HepG2 (cell line): ENCODE results near the gene RASSF6. TPM values are rescaled to one million over a fixed set of nuclear protein-coding genes. Genes with fewer than 3 reads are reported as not detected.

Experiments used
- CBFB ChIP-seq: sonication (generic); formaldehyde crosslinking; IDR thresholded peaks from 2 replicates; pipeline ENCODE4 v1.4.0; 2020; ENCODE audit warnings: missing genetic modification reagents
- CREM ChIP-seq, 2 experiments: sonication (generic) in 1 of 2; formaldehyde crosslinking in 1 of 2; IDR thresholded peaks; 2 replicates each; pipeline versions ENCODE4 v1.4.0 to v1.6.1; 2016 to 2020; ENCODE audit warnings: antibody characterized with exemption in 1 of 2, mild to moderate bottlenecking in 1 of 2, missing genetic modification reagents in 1 of 2
- HOXA5 ChIP-seq: sonication (generic); formaldehyde crosslinking; IDR thresholded peaks from 2 replicates; pipeline ENCODE4 v1.4.0; 2020; ENCODE audit warnings: missing genetic modification reagents
- PITX1 ChIP-seq: sonication (generic); formaldehyde crosslinking; IDR thresholded peaks from 2 replicates; pipeline ENCODE4 v1.5.1; 2020; ENCODE audit warnings: mild to moderate bottlenecking, missing genetic modification reagents
- PRPF4 ChIP-seq: fragments of 200-400 bp; formaldehyde crosslinking; IDR thresholded peaks from 2 replicates; pipeline ENCODE4 v1.6.1; 2016; ENCODE audit warnings: low read length, low read depth; ENCODE audit not compliant: poor library complexity, severe bottlenecking
- RARA ChIP-seq: IDR thresholded peaks from 2 replicates; pipeline ENCODE4 v1.6.1; 2016; ENCODE audit warnings: missing genetic modification reagents, missing compliant biosample characterization
- RBFOX2 ChIP-seq: fragments of 200-400 bp; formaldehyde crosslinking; IDR thresholded peaks from 2 replicates; pipeline ENCODE4 v1.6.1; 2017; ENCODE audit warnings: low read depth, mild to moderate bottlenecking, low read length
- SOX13 ChIP-seq, 3 experiments: fragments of 450-650 bp in 1 of 3; sonication (generic) in 1 of 3; formaldehyde crosslinking in 1 of 3; IDR thresholded peaks in 2 of 3; conservative IDR thresholded peaks in 1 of 3; 2 replicates each; pipeline versions ENCODE4 v1.5.0 to v1.6.1; 2016 to 2020; ENCODE audit warnings: antibody characterized with exemption in 1 of 3, mild to moderate bottlenecking in 1 of 3, missing compliant biosample characterization in 1 of 3, missing genetic modification reagents in 1 of 3, moderate library complexity in 1 of 3
- ZKSCAN1 ChIP-seq: fragments of 150-350 bp; IDR thresholded peaks from 2 replicates; pipeline ENCODE4 v1.6.1; 2014; ENCODE audit warnings: low read length
- ZNF619 ChIP-seq: sonication (generic); formaldehyde crosslinking; IDR thresholded peaks from 2 replicates; pipeline ENCODE4 v1.4.0; 2020; ENCODE audit warnings: mild to moderate bottlenecking, missing genetic modification reagents
- polyA plus RNA-seq, 8 experiments: library from polyadenylated mRNA; depleted of rRNA in 3 of 8; stranded (reverse) in 7 of 8; unstranded in 1 of 8; fragments of >200 nt; fragmentation: Illumina TruSeq in 4 of 8; extraction: Trizol in 4 of 8; gene quantifications; 2 replicates each; pipeline versions ENCODE4 v1.2.1 to v1.2.3, GENCODE V29; 2011 to 2016; ENCODE audit warnings: low read depth in 4 of 8, missing spikeins in 1 of 8, mixed read lengths in 1 of 8; ENCODE audit not compliant: insufficient read depth in 1 of 8
- total RNA-seq, 5 experiments: library from RNA; depleted of rRNA; stranded (reverse); fragments of >200 nt; fragmentation: Illumina TruSeq; extraction: Trizol; gene quantifications; 2 replicates each; pipeline ENCODE4 v1.2.3, GENCODE V29; 2016; ENCODE audit warnings: low read depth in 1 of 5
- TF ChIP-seq, protein P1 (sequence below): sonication (generic); formaldehyde crosslinking; IDR thresholded peaks from 2 replicates; pipeline ENCODE4 v1.4.0; 2020; ENCODE audit warnings: mild to moderate bottlenecking, missing genetic modification reagents, borderline replicate concordance
- TF ChIP-seq, protein P2 (sequence below): sonication (generic); formaldehyde crosslinking; IDR thresholded peaks from 2 replicates; pipeline ENCODE4 v1.4.0; 2020; ENCODE audit warnings: missing genetic modification reagents
- TF ChIP-seq, protein P3 (sequence below): sonication (generic); formaldehyde crosslinking; IDR thresholded peaks from 2 replicates; pipeline ENCODE4 v1.5.1; 2020; ENCODE audit warnings: missing genetic modification reagents, mild to moderate bottlenecking, borderline replicate concordance
- TF ChIP-seq, protein P4 (sequence below), 2 experiments: fragments of 450-650 bp in 1 of 2; sonication (generic) in 1 of 2; formaldehyde crosslinking; IDR thresholded peaks; 2 replicates each; pipeline versions ENCODE4 v1.5.0 to v1.8.0; 2020 to 2022; ENCODE audit warnings: mild to moderate bottlenecking in 1 of 2, missing genetic modification reagents in 1 of 2

Gene RASSF6
- total and polyA plus RNA-seq, 2 of the 13 experiments (the other 11 are each of a cell fraction or from before 2014, with no cell fraction given): 0.03 to 0.11 TPM

DNA sequence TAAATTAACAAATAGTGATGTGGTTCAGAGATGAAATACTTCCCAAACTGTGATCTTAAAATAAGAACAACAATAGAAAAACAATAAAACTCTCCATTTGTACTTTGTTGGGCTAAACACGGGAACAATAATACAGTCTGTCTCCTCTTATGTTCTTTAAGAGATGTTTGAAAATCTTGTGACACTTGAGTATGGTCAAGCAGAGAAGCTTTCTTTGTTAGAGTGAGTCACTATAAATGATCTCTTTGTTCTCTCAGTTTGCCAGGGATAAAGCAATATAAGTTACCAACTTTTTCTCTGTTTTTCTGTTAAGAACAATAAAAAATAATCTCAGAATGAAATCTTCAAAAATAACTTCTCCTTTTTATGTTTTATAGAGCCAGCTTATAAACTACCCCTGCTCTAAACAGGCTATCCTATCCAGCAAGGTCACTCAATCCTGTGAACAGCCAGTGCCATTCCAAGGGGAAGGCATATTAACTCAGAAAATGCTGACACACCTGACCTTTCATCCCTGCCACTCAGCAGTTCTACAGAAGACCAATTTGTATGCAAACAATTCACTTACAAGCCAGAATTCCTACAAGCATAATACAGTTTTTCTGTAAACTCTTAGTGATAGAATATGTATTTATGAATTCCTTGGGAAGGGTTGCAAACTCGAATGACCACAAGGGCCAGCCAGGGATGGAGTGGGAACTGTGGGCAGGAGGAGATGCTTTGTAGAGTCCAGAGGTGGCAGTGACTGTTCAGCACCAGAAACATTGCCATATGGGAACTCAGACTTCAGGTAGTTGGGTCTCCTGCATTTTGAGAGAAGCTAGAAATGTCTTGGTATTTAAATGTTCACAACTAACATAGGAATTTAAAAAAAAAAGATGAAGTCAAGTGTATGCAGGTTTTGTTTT lies 86.5 kb downstream of the RASSF6 start (continued):
- TF ChIP-seq CBFB (CRISPR knock-in tag) (no peak), ZKSCAN1 (no peak), CREM (IDR thresholded peaks at IDR 0.05) (no peak), CREM (CRISPR knock-in tag; IDR thresholded peaks at IDR 0.05) (no peak), PITX1 (CRISPR knock-in tag) (no peak), RBFOX2 (no peak), RARA (CRISPR knock-in tag) (0 out of 2 replicates have a peak, but pooled peaks have one; percentile 6), PRPF4 (no peak), SOX13 (IDR thresholded peaks at IDR 0.05) (no peak), SOX13 (CRISPR knock-in tag; conservative IDR thresholded peaks at IDR 0.05 in 1 of 2, IDR thresholded peaks at IDR 0.05 in 1 of 2) (peak in 1 of 2 experiments; percentile 8; a peak in 1 of 4 replicates), HOXA5 (CRISPR knock-in tag) (no peak), ZNF619 (CRISPR knock-in tag) (no peak)
- TF ChIP-seq, protein P1, sequence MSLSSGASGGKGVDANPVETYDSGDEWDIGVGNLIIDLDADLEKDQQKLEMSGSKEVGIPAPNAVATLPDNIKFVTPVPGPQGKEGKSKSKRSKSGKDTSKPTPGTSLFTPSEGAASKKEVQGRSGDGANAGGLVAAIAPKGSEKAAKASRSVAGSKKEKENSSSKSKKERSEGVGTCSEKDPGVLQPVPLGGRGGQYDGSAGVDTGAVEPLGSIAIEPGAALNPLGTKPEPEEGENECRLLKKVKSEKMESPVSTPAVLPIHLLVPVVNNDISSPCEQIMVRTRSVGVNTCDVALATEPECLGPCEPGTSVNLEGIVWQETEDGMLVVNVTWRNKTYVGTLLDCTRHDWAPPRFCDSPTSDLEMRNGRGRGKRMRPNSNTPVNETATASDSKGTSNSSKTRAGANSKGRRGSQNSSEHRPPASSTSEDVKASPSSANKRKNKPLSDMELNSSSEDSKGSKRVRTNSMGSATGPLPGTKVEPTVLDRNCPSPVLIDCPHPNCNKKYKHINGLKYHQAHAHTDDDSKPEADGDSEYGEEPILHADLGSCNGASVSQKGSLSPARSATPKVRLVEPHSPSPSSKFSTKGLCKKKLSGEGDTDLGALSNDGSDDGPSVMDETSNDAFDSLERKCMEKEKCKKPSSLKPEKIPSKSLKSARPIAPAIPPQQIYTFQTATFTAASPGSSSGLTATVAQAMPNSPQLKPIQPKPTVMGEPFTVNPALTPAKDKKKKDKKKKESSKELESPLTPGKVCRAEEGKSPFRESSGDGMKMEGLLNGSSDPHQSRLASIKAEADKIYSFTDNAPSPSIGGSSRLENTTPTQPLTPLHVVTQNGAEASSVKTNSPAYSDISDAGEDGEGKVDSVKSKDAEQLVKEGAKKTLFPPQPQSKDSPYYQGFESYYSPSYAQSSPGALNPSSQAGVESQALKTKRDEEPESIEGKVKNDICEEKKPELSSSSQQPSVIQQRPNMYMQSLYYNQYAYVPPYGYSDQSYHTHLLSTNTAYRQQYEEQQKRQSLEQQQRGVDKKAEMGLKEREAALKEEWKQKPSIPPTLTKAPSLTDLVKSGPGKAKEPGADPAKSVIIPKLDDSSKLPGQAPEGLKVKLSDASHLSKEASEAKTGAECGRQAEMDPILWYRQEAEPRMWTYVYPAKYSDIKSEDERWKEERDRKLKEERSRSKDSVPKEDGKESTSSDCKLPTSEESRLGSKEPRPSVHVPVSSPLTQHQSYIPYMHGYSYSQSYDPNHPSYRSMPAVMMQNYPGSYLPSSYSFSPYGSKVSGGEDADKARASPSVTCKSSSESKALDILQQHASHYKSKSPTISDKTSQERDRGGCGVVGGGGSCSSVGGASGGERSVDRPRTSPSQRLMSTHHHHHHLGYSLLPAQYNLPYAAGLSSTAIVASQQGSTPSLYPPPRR (CRISPR knock-in tag): no peak
- TF ChIP-seq, protein P2, sequence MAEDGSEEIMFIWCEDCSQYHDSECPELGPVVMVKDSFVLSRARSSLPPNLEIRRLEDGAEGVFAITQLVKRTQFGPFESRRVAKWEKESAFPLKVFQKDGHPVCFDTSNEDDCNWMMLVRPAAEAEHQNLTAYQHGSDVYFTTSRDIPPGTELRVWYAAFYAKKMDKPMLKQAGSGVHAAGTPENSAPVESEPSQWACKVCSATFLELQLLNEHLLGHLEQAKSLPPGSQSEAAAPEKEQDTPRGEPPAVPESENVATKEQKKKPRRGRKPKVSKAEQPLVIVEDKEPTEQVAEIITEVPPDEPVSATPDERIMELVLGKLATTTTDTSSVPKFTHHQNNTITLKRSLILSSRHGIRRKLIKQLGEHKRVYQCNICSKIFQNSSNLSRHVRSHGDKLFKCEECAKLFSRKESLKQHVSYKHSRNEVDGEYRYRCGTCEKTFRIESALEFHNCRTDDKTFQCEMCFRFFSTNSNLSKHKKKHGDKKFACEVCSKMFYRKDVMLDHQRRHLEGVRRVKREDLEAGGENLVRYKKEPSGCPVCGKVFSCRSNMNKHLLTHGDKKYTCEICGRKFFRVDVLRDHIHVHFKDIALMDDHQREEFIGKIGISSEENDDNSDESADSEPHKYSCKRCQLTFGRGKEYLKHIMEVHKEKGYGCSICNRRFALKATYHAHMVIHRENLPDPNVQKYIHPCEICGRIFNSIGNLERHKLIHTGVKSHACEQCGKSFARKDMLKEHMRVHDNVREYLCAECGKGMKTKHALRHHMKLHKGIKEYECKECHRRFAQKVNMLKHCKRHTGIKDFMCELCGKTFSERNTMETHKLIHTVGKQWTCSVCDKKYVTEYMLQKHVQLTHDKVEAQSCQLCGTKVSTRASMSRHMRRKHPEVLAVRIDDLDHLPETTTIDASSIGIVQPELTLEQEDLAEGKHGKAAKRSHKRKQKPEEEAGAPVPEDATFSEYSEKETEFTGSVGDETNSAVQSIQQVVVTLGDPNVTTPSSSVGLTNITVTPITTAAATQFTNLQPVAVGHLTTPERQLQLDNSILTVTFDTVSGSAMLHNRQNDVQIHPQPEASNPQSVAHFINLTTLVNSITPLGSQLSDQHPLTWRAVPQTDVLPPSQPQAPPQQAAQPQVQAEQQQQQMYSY: no peak
- TF ChIP-seq, protein P3, sequence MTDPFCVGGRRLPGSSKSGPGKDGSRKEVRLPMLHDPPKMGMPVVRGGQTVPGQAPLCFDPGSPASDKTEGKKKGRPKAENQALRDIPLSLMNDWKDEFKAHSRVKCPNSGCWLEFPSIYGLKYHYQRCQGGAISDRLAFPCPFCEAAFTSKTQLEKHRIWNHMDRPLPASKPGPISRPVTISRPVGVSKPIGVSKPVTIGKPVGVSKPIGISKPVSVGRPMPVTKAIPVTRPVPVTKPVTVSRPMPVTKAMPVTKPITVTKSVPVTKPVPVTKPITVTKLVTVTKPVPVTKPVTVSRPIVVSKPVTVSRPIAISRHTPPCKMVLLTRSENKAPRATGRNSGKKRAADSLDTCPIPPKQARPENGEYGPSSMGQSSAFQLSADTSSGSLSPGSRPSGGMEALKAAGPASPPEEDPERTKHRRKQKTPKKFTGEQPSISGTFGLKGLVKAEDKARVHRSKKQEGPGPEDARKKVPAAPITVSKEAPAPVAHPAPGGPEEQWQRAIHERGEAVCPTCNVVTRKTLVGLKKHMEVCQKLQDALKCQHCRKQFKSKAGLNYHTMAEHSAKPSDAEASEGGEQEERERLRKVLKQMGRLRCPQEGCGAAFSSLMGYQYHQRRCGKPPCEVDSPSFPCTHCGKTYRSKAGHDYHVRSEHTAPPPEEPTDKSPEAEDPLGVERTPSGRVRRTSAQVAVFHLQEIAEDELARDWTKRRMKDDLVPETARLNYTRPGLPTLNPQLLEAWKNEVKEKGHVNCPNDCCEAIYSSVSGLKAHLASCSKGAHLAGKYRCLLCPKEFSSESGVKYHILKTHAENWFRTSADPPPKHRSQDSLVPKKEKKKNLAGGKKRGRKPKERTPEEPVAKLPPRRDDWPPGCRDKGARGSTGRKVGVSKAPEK (CRISPR knock-in tag): no peak
- TF ChIP-seq, protein P4, sequence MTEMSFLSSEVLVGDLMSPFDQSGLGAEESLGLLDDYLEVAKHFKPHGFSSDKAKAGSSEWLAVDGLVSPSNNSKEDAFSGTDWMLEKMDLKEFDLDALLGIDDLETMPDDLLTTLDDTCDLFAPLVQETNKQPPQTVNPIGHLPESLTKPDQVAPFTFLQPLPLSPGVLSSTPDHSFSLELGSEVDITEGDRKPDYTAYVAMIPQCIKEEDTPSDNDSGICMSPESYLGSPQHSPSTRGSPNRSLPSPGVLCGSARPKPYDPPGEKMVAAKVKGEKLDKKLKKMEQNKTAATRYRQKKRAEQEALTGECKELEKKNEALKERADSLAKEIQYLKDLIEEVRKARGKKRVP (CRISPR knock-in tag; IDR thresholded peaks at IDR 0.05): no peak
